ENCODE measurements around the gene MSANTD2.

The MSANTD2 gene

DNA sequence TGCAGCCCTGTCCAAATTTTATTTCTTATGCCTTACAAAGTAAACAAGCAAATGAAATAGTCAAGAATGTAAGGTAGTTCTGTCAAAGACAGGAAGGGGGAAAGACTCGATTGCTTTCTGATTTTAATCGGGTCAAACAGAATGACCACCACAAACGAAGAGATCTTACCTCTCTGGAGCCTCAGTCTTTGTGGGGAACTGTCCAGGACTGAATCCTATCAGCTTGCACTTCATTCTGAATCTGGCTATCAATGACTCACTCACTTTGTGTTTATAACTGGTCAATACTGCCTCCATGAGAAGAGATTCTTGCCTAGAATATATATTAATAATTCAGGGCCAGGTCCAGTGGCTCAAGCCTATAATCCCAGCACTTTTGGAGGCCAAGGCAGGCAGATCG is 17.2 kb downstream of the MSANTD2 start:
- TF ChIP-seq, protein P1, sequence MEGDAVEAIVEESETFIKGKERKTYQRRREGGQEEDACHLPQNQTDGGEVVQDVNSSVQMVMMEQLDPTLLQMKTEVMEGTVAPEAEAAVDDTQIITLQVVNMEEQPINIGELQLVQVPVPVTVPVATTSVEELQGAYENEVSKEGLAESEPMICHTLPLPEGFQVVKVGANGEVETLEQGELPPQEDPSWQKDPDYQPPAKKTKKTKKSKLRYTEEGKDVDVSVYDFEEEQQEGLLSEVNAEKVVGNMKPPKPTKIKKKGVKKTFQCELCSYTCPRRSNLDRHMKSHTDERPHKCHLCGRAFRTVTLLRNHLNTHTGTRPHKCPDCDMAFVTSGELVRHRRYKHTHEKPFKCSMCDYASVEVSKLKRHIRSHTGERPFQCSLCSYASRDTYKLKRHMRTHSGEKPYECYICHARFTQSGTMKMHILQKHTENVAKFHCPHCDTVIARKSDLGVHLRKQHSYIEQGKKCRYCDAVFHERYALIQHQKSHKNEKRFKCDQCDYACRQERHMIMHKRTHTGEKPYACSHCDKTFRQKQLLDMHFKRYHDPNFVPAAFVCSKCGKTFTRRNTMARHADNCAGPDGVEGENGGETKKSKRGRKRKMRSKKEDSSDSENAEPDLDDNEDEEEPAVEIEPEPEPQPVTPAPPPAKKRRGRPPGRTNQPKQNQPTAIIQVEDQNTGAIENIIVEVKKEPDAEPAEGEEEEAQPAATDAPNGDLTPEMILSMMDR (IDR thresholded peaks at IDR 0.05; ENCODE audit: low read length) = no peak
- TF ChIP-seq EZH2 (IDR thresholded peaks at IDR 0.05; ENCODE audit: borderline replicate concordance, low read length) = no peak
- no peaks in the 10 kb centered on the region for H3K79me2 ChIP-seq (ENCODE audit: insufficient read depth, low read length)

DNA sequence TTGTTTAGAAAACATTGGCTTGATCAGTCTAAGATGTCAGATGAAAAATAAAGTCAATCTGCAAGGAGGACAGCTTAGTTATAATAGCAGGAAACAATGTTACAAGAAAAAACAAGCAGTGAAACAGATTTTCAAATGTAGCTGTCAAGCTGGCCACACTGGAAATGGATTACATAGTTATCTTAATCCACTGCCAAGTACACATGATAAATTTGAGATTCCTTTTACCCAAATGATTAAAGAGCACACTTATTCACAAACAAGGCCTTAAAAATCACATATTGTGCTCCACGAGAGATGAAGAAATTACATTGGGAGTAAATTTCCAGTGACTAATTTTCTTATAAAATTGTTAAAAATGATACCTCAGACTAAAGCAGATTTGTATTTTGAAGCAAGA is 20.6 kb downstream of the MSANTD2 start:
- Histone ChIP-seq H3F3A (ENCODE audit: insufficient read depth, low read length) (no peaks in the 10 kb centered on the region), H3K4me3 (ENCODE audit: low read depth, low read length, poor library complexity, severe bottlenecking) (no peak overlapping the region), H4K20me1 (ENCODE audit: insufficient read depth, low read length) (no peaks in the 10 kb centered on the region), H3K9me2 (ENCODE audit: low read depth, low read length) (no peaks in the 10 kb centered on the region), H2AFZ (ENCODE audit: low read length) (no peak overlapping the region), H3K4me1 (ENCODE audit: insufficient read depth, low read length, severe bottlenecking) (no peaks in the 10 kb centered on the region), H3K36me3 (ENCODE audit: insufficient read depth, low read length) (no peaks in the 10 kb centered on the region), H3K4me2 (ENCODE audit: low read length) (no peak overlapping the region), H3K27ac (ENCODE audit: low read depth, low read length, poor library complexity, severe bottlenecking) (no peak overlapping the region), H3K9ac (ENCODE audit: low read length) (no peak overlapping the region), H3K79me2 (ENCODE audit: insufficient read depth, low read length) (no peaks in the 10 kb centered on the region), H3K27me3 (ENCODE audit: insufficient read depth, low read length) (no peaks in the 10 kb centered on the region), H3K9me3 (ENCODE audit: low read length) (no peaks in the 10 kb centered on the region)
- TF ChIP-seq EZH2 (IDR thresholded peaks at IDR 0.05; ENCODE audit: borderline replicate concordance, low read length) = no peak
- TF ChIP-seq, protein P1 (IDR thresholded peaks at IDR 0.05; ENCODE audit: low read length) = no peak

More for the DNA sequence above, 17.2 kb downstream of the MSANTD2 start:
- Histone ChIP-seq H3K9ac (ENCODE audit: low read length) (no peak overlapping the region), H3K4me2 (ENCODE audit: low read length) (no peak overlapping the region), H3K36me3 (ENCODE audit: insufficient read depth, low read length) (no peaks in the 10 kb centered on the region), H3K27me3 (ENCODE audit: insufficient read depth, low read length) (no peaks in the 10 kb centered on the region), H4K20me1 (ENCODE audit: insufficient read depth, low read length) (no peaks in the 10 kb centered on the region), H3K9me3 (ENCODE audit: low read length) (no peaks in the 10 kb centered on the region), H3K4me1 (ENCODE audit: insufficient read depth, low read length, severe bottlenecking) (no peaks in the 10 kb centered on the region), H3F3A (ENCODE audit: insufficient read depth, low read length) (no peaks in the 10 kb centered on the region), H3K9me2 (ENCODE audit: low read depth, low read length) (no peaks in the 10 kb centered on the region), H2AFZ (ENCODE audit: low read length) (no peak overlapping the region), H3K4me3 (ENCODE audit: low read depth, low read length, poor library complexity, severe bottlenecking) (no peak overlapping the region), H3K27ac (ENCODE audit: low read depth, low read length, poor library complexity, severe bottlenecking) (no peak overlapping the region)

DNA sequence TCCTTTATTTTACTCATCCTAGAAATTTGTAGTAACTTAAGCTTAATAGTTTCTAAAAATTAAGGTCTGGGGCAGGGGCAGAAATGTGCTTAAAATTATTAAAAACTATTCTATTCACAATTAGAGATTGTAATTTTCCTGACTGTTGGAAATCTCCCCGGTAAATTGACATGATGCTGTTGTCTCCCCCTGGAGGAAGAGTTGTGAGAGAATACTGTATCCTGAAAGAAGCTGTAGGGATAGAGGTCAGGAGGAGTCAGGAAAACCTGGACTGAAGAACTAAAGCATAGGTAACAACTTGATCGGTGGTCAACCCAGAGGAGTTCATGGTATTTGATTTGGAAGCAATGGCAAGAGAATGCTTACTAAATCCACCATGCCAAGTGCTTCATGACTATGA is 21.9 kb downstream of the MSANTD2 start:
- TF ChIP-seq, protein P1 (IDR thresholded peaks at IDR 0.05; ENCODE audit: low read length) = no peak
- no peak for TF ChIP-seq EZH2 (IDR thresholded peaks at IDR 0.05; ENCODE audit: borderline replicate concordance, low read length)
- Histone ChIP-seq H3K9me2 (ENCODE audit: low read depth, low read length) (no peaks in the 10 kb centered on the region), H3K9me3 (ENCODE audit: low read length) (no peaks in the 10 kb centered on the region), H3K9ac (ENCODE audit: low read length) (no peak overlapping the region), H3K79me2 (ENCODE audit: insufficient read depth, low read length) (no peaks in the 10 kb centered on the region), H3K4me2 (ENCODE audit: low read length) (no peak overlapping the region), H3K4me1 (ENCODE audit: insufficient read depth, low read length, severe bottlenecking) (no peaks in the 10 kb centered on the region), H3K27me3 (ENCODE audit: insufficient read depth, low read length) (no peaks in the 10 kb centered on the region), H3K27ac (ENCODE audit: low read depth, low read length, poor library complexity, severe bottlenecking) (no peak overlapping the region), H3F3A (ENCODE audit: insufficient read depth, low read length) (no peaks in the 10 kb centered on the region), H3K36me3 (ENCODE audit: insufficient read depth, low read length) (no peaks in the 10 kb centered on the region), H3K4me3 (ENCODE audit: low read depth, low read length, poor library complexity, severe bottlenecking) (no peak overlapping the region), H2AFZ (ENCODE audit: low read length) (no peak overlapping the region), H4K20me1 (ENCODE audit: insufficient read depth, low read length) (no peaks in the 10 kb centered on the region)

Data from OCI-LY1 (cell line).